ENCODE data around the gene CYTH2.

Gene CYTH2

GRCh38 chr19:48470856-48471255 is 1.7 kb downstream of the CYTH2 start:
- H3K4me1 ChIP-seq (ENCODE audit: control insufficient read depth, insufficient read depth, low read length), result peaks cover 22% of the 10 kb centered on the region
- H3K27me3 ChIP-seq (ENCODE audit: control insufficient read depth, insufficient read depth, low read length), result no peaks in the 10 kb centered on the region
- H3K36me3 ChIP-seq (ENCODE audit: insufficient read depth, low read length), result peaks cover 54% of the 10 kb centered on the region
- H3K9me3 ChIP-seq (replicated peaks; ENCODE audit: low read length), result no peaks in the 10 kb centered on the region
- peak overlapping the region; percentile 96 for H3K4me2 ChIP-seq (ENCODE audit: low read length)
- peak overlapping the region; percentile 92 for H3K4me3 ChIP-seq (ENCODE audit: low read length)
- no peak overlapping the region for H3K9ac ChIP-seq (ENCODE audit: low read depth, low read length)

GRCh38 chr19:48471836-48472235 is 2.7 kb downstream of the CYTH2 start:
- Histone ChIP-seq H3K4me3 (ENCODE audit: low read length) (no peak overlapping the region), H3K9ac (ENCODE audit: low read depth, low read length) (no peak overlapping the region), H3K36me3 (ENCODE audit: insufficient read depth, low read length) (peaks cover 62% of the 10 kb centered on the region), H3K4me2 (ENCODE audit: low read length) (no peak overlapping the region), H3K4me1 (ENCODE audit: control insufficient read depth, insufficient read depth, low read length) (peaks cover 16% of the 10 kb centered on the region), H3K27me3 (ENCODE audit: control insufficient read depth, insufficient read depth, low read length) (no peaks in the 10 kb centered on the region), H3K9me3 (replicated peaks; ENCODE audit: low read length) (no peaks in the 10 kb centered on the region)

GRCh38 chr19:48473161-48473966 is 4.2 kb downstream of the CYTH2 start:
- no peak overlapping the region for H3K4me3 ChIP-seq (ENCODE audit: low read length)
- no peaks in the 10 kb centered on the region for H3K9me3 ChIP-seq (replicated peaks; ENCODE audit: low read length)
- H3K9ac ChIP-seq (ENCODE audit: low read depth, low read length), result no peak overlapping the region
- H3K27me3 ChIP-seq (ENCODE audit: control insufficient read depth, insufficient read depth, low read length), result no peaks in the 10 kb centered on the region
- H3K4me2 ChIP-seq (ENCODE audit: low read length), result no peak overlapping the region
- peaks cover 76% of the 10 kb centered on the region for H3K36me3 ChIP-seq (ENCODE audit: insufficient read depth, low read length)
- peaks cover 12% of the 10 kb centered on the region for H3K4me1 ChIP-seq (ENCODE audit: control insufficient read depth, insufficient read depth, low read length)

GRCh38 chr19:48474084-48474592 is 5.0 kb downstream of the CYTH2 start:
- H3K27me3 ChIP-seq (ENCODE audit: control insufficient read depth, insufficient read depth, low read length), result no peaks in the 10 kb centered on the region
- H3K4me1 ChIP-seq (ENCODE audit: control insufficient read depth, insufficient read depth, low read length), result peaks cover 9% of the 10 kb centered on the region
- no peak overlapping the region for H3K4me2 ChIP-seq (ENCODE audit: low read length)
- H3K9ac ChIP-seq (ENCODE audit: low read depth, low read length), result no peak overlapping the region
- H3K36me3 ChIP-seq (ENCODE audit: insufficient read depth, low read length), result peaks cover 79% of the 10 kb centered on the region
- no peak overlapping the region for H3K4me3 ChIP-seq (ENCODE audit: low read length)
- no peaks in the 10 kb centered on the region for H3K9me3 ChIP-seq (replicated peaks; ENCODE audit: low read length)

GRCh38 chr19:48475369-48476068 is 6.3 kb downstream of the CYTH2 start:
- H3K36me3 ChIP-seq (ENCODE audit: insufficient read depth, low read length), result peaks cover 84% of the 10 kb centered on the region
- no peak overlapping the region for H3K4me3 ChIP-seq (ENCODE audit: low read length)
- H3K27me3 ChIP-seq (ENCODE audit: control insufficient read depth, insufficient read depth, low read length), result no peaks in the 10 kb centered on the region
- H3K4me1 ChIP-seq (ENCODE audit: control insufficient read depth, insufficient read depth, low read length), result peaks cover 14% of the 10 kb centered on the region
- no peak overlapping the region for H3K4me2 ChIP-seq (ENCODE audit: low read length)
- H3K9me3 ChIP-seq (replicated peaks; ENCODE audit: low read length), result no peaks in the 10 kb centered on the region
- H3K9ac ChIP-seq (ENCODE audit: low read depth, low read length), result no peak overlapping the region

GRCh38 chr19:48476176-48476575 is 7.0 kb downstream of the CYTH2 start:
- Histone ChIP-seq H3K4me2 (ENCODE audit: low read length) (no peak overlapping the region), H3K27me3 (ENCODE audit: control insufficient read depth, insufficient read depth, low read length) (no peaks in the 10 kb centered on the region), H3K9ac (ENCODE audit: low read depth, low read length) (no peak overlapping the region), H3K4me3 (ENCODE audit: low read length) (no peak overlapping the region), H3K9me3 (replicated peaks; ENCODE audit: low read length) (no peaks in the 10 kb centered on the region), H3K36me3 (ENCODE audit: insufficient read depth, low read length) (peaks cover 80% of the 10 kb centered on the region), H3K4me1 (ENCODE audit: control insufficient read depth, insufficient read depth, low read length) (peaks cover 18% of the 10 kb centered on the region)

GRCh38 chr19:48477067-48477685 is 8.0 kb downstream of the CYTH2 start:
- no peaks in the 10 kb centered on the region for H3K27me3 ChIP-seq (ENCODE audit: control insufficient read depth, insufficient read depth, low read length)
- no peak overlapping the region for H3K9ac ChIP-seq (ENCODE audit: low read depth, low read length)
- no peak overlapping the region for H3K4me2 ChIP-seq (ENCODE audit: low read length)
- peaks cover 71% of the 10 kb centered on the region for H3K36me3 ChIP-seq (ENCODE audit: insufficient read depth, low read length)
- H3K9me3 ChIP-seq (replicated peaks; ENCODE audit: low read length), result no peaks in the 10 kb centered on the region
- peaks cover 22% of the 10 kb centered on the region for H3K4me1 ChIP-seq (ENCODE audit: control insufficient read depth, insufficient read depth, low read length)
- no peak overlapping the region for H3K4me3 ChIP-seq (ENCODE audit: low read length)

- Histone ChIP-seq H3K9ac (ENCODE audit: low read depth, low read length) (no peak overlapping the region), H3K4me2 (ENCODE audit: low read length) (no peak overlapping the region), H3K9me3 (replicated peaks; ENCODE audit: low read length) (no peaks in the 10 kb centered on the region), H3K36me3 (ENCODE audit: insufficient read depth, low read length) (peaks cover 66% of the 10 kb centered on the region), H3K4me1 (ENCODE audit: control insufficient read depth, insufficient read depth, low read length) (peaks cover 25% of the 10 kb centered on the region), H3K4me3 (ENCODE audit: low read length) (no peak overlapping the region), H3K27me3 (ENCODE audit: control insufficient read depth, insufficient read depth, low read length) (no peaks in the 10 kb centered on the region)
Observed at GRCh38 chr19:48477698-48478338, 8.6 kb downstream of the CYTH2 start.

GRCh38 chr19:48478339-48479256 is 9.4 kb downstream of the CYTH2 start:
- no peak overlapping the region for H3K9ac ChIP-seq (ENCODE audit: low read depth, low read length)
- H3K36me3 ChIP-seq (ENCODE audit: insufficient read depth, low read length), result peaks cover 58% of the 10 kb centered on the region
- peaks cover 25% of the 10 kb centered on the region for H3K4me1 ChIP-seq (ENCODE audit: control insufficient read depth, insufficient read depth, low read length)
- H3K4me3 ChIP-seq (ENCODE audit: low read length), result no peak overlapping the region
- H3K9me3 ChIP-seq (replicated peaks; ENCODE audit: low read length), result no peaks in the 10 kb centered on the region
- H3K27me3 ChIP-seq (ENCODE audit: control insufficient read depth, insufficient read depth, low read length), result no peaks in the 10 kb centered on the region
- no peak overlapping the region for H3K4me2 ChIP-seq (ENCODE audit: low read length)

GRCh38 chr19:48479686-48480085 is 10.5 kb downstream of the CYTH2 start:
- Histone ChIP-seq H3K9me3 (replicated peaks; ENCODE audit: low read length) (no peaks in the 10 kb centered on the region), H3K27me3 (ENCODE audit: control insufficient read depth, insufficient read depth, low read length) (no peaks in the 10 kb centered on the region), H3K4me3 (ENCODE audit: low read length) (peak overlapping the region; percentile 58), H3K4me1 (ENCODE audit: control insufficient read depth, insufficient read depth, low read length) (peaks cover 25% of the 10 kb centered on the region), H3K4me2 (ENCODE audit: low read length) (peak overlapping the region; percentile 81), H3K36me3 (ENCODE audit: insufficient read depth, low read length) (peaks cover 47% of the 10 kb centered on the region), H3K9ac (ENCODE audit: low read depth, low read length) (no peak overlapping the region)

All from skeletal muscle satellite cell (primary cell).